ENCODE results near the gene YAE1.
A peak's percentile ranks its signal among the peaks of the same experiment; 100 is the strongest.
"Not testable (repeated sequence)": the region's sequence is repeated elsewhere in the genome, so short reads cannot be mapped to it uniquely, and the experiment has no call there.

YAE1 gene
- total RNA-seq, result 0.93 to 7.8 (median 4.5) reads per million in 17 experiments

- DNase-seq, result peak; percentile 77 to 91 (median 86)
Measured at GRCh38 chr7:39566023-39566921, at the start of gene YAE1. Gene YAE1 (plus strand): TSS chr7:39566404. CDS start chr7:39566419, 15 bp downstream.

- DNase-seq, result no peak
Measured at GRCh38 chr7:39516498-39516897, 49.7 kb upstream of the YAE1 start.

- DNase-seq, result no peak
Measured at GRCh38 chr7:39517240-39517639, 49.0 kb upstream of the YAE1 start.

- no peak for DNase-seq
Measured at GRCh38 chr7:39525926-39526325, 40.3 kb upstream of the YAE1 start.

GRCh38 chr7:39526666-39527065, 39.5 kb upstream of the YAE1 start:
- DNase-seq, result no peak

GRCh38 chr7:39527296-39527695, 38.9 kb upstream of the YAE1 start:
- DNase-seq, result no peak

- DNase-seq, result no peak
Measured at GRCh38 chr7:39527951-39528350, 38.3 kb upstream of the YAE1 start.

- no peak for DNase-seq
Measured at GRCh38 chr7:39528849-39529248, 37.4 kb upstream of the YAE1 start.

GRCh38 chr7:39529582-39529981, 36.6 kb upstream of the YAE1 start:
- no peak for DNase-seq

- DNase-seq, result no peak
Measured at GRCh38 chr7:39530971-39531370, 35.2 kb upstream of the YAE1 start.

GRCh38 chr7:39531818-39532217, 34.4 kb upstream of the YAE1 start:
- DNase-seq, result no peak

GRCh38 chr7:39532832-39533231, 33.4 kb upstream of the YAE1 start:
- no peak for DNase-seq

- no peak for DNase-seq
Measured at GRCh38 chr7:39534599-39534998, 31.6 kb upstream of the YAE1 start.

GRCh38 chr7:39535064-39535463, 31.1 kb upstream of the YAE1 start:
- no peak for DNase-seq

- no peak for DNase-seq
Measured at GRCh38 chr7:39535720-39536119, 30.5 kb upstream of the YAE1 start.

GRCh38 chr7:39536951-39537350, 29.3 kb upstream of the YAE1 start:
- DNase-seq, result no peak

GRCh38 chr7:39539816-39540215, 26.4 kb upstream of the YAE1 start:
- no peak for DNase-seq

- DNase-seq, result no peak
Measured at GRCh38 chr7:39540320-39540719, 25.9 kb upstream of the YAE1 start.

GRCh38 chr7:39541511-39541910, 24.7 kb upstream of the YAE1 start:
- no peak for DNase-seq

- DNase-seq, result not testable (repeated sequence)
Measured at GRCh38 chr7:39544774-39545173, 21.4 kb upstream of the YAE1 start.

GRCh38 chr7:39547336-39547735, 18.9 kb upstream of the YAE1 start:
- no peak for DNase-seq

- DNase-seq, result no peak
Measured at GRCh38 chr7:39550411-39550810, 15.8 kb upstream of the YAE1 start.

- no peak for DNase-seq
Measured at GRCh38 chr7:39553436-39553835, 12.8 kb upstream of the YAE1 start.

- DNase-seq, result no peak
Measured at GRCh38 chr7:39554583-39555165, 11.5 kb upstream of the YAE1 start.

Measured in suppressor macrophage (primary cell).